Natural killer cell (primary cell): Measurements from ENCODE around the gene SUN5. TPM values are rescaled to one million over a fixed set of nuclear protein-coding genes. Genes with fewer than 3 reads are reported as not detected.
A peak's percentile ranks its signal among the peaks of the same experiment; 100 is the strongest.
"Not testable (repeated sequence)": the region's sequence is repeated elsewhere in the genome, so short reads cannot be mapped to it uniquely, and the experiment has no call there.

Experiments
- ATAC-seq, 3 donors: fragments of 150-1000 bp in 2 of 3; fragments of 200-7000 bp in 1 of 3; cut with Tn5 transposase; 1 replicate in 1 of 3; 2 replicates in 2 of 3; pipeline ENCODE4 v1.10.0; 2021; ENCODE audit warnings: mild to moderate bottlenecking in 2 of 3, moderate library complexity in 2 of 3
- DNase-seq, 2 donors: peaks; one replicate each; pipeline versions ENCODE4 v3.0.0 to v3.0.0-alpha.2; 2013 to 2021; ENCODE audit warnings: mixed read lengths in 1 of 2
- H3K27ac ChIP-seq: one replicate; pipeline ENCODE4 v1.5.1; 2013; ENCODE audit warnings: mild to moderate bottlenecking, low read length
- H3K27me3 ChIP-seq: one replicate; pipeline ENCODE4 v1.6.1; 2013; ENCODE audit warnings: low read length; ENCODE audit not compliant: control insufficient read depth, insufficient read depth
- H3K36me3 ChIP-seq: one replicate; pipeline ENCODE4 v1.6.1; 2013; ENCODE audit warnings: low read length; ENCODE audit not compliant: control insufficient read depth, insufficient read depth
- H3K4me1 ChIP-seq: one replicate; pipeline ENCODE4 v1.6.1; 2013; ENCODE audit warnings: low read length; ENCODE audit not compliant: control insufficient read depth, insufficient read depth
- H3K4me3 ChIP-seq: one replicate; pipeline ENCODE4 v1.5.1; 2013; ENCODE audit warnings: low read length
- H3K9me3 ChIP-seq: one replicate; pipeline ENCODE4 v1.6.1; 2013; ENCODE audit warnings: low read length; ENCODE audit not compliant: control insufficient read depth, insufficient read depth
- H3K27ac Mint-ChIP-seq, 2 donors: one replicate each; pipeline ENCODE4 v1.8.0; 2022; ENCODE audit warnings: mild to moderate bottlenecking in 2 of 2, mixed read lengths in 2 of 2, moderate library complexity in 1 of 2
- H3K27me3 Mint-ChIP-seq, 2 donors: one replicate each; pipeline ENCODE4 v1.8.0; 2022; ENCODE audit warnings: low read depth in 2 of 2, mixed read lengths in 2 of 2
- H3K36me3 Mint-ChIP-seq: one replicate; pipeline ENCODE4 v1.8.0; 2022; ENCODE audit warnings: mixed read lengths
- H3K4me1 Mint-ChIP-seq, 2 donors: one replicate each; pipeline ENCODE4 v1.8.0; 2022; ENCODE audit warnings: mixed read lengths in 2 of 2
- H3K4me3 Mint-ChIP-seq: one replicate; pipeline ENCODE4 v1.8.0; 2022; ENCODE audit warnings: mild to moderate bottlenecking, moderate library complexity, mixed read lengths
- H3K9me3 Mint-ChIP-seq, 2 donors: one replicate each; pipeline ENCODE4 v1.8.0; 2022; ENCODE audit warnings: mixed read lengths in 2 of 2
- WGBS: methylation state at CpG from one replicate; pipeline ENCODE4 v1.1.7; 2013; ENCODE audit warnings: missing lambda C conversion rate; ENCODE audit not compliant: insufficient coverage; 5-methylcytosine and 5-hydroxymethylcytosine counted together
- intact Hi-C: fragments of 100-400 bp; cut with micrococcal nuclease; formaldehyde crosslinking; loops from one replicate; pipeline ENCODE4 v1.14.2; 2022
- total RNA-seq, 4 donors: library from RNA; stranded (reverse); fragments of 120-200 nt in 1 of 4; gene quantifications; one replicate each; pipeline versions ENCODE4 v1.2.3 to v1.2.4, GENCODE V29; 2013 to 2022
- TF ChIP-seq, protein P1 (sequence below): fragments of 200-600 bp; IDR thresholded peaks from one replicate; pipeline ENCODE4 v1.8.0; 2022; ENCODE audit warnings: antibody characterized with exemption

Gene SUN5
- total RNA-seq, 3 donors from 2014 or later (not counting 1 experiment from before 2014, with no cell fraction given): not detected

DNA sequence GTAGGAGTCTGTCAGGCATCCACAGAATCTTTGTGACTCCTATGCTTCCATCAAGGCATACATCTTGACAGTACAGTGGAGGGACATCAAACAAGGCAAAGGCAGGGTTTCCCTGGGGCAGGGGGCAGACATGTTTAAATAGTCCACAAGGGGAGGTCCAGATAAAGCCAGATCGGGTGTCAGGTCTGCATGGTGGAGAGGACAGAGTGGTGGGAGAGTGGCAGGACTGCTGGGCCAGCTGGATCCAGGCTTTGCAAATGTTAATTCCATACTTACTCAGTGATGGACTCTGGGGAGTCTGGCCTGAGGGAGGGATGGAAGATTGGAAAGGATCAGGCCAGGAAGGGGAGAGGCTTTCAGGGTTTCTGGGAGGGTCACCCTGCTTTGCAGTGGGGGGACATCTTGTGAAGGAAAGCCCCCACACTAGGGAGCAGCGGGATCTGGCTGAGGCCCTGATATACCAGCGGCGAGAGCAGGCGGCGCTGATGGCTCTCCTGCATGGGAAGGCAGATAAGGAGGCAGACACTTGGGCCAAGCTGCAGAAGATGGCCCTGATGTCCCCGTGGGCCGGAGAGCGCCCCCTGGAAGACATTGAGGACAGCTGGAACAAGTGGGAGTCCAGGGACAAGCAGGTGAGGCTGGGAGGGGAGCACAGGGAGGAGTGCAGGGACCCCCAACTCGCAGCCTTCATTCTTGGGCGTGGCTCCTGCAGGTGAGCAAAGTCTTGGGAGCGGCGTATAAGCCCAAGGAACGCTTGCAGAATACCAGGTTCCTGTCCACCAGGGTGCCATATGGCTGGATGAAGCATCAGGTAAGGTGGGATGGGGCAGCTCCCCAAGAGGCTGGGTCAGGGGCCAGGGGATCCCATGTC, 44.6 kb downstream of the SUN5 start:
- Histone ChIP-seq H3K4me1 (no peaks in the 10 kb centered on the region), H3K9me3 (peaks cover 7% of the 10 kb centered on the region), H3K27ac (no peak overlapping the region), H3K4me3 (no peak overlapping the region), H3K27me3 (no peaks in the 10 kb centered on the region), H3K36me3 (no peaks in the 10 kb centered on the region)
- ATAC-seq (peak in 1 of 3 donors; percentile 11), DNase-seq (no peak)
- H3K36me3 Mint-ChIP-seq: peaks cover 14% of the 10 kb centered on the region
- peaks cover 4 to 7% of the 10 kb centered on the region in 2 donors for H3K27me3 Mint-ChIP-seq
- TF ChIP-seq, protein P1, sequence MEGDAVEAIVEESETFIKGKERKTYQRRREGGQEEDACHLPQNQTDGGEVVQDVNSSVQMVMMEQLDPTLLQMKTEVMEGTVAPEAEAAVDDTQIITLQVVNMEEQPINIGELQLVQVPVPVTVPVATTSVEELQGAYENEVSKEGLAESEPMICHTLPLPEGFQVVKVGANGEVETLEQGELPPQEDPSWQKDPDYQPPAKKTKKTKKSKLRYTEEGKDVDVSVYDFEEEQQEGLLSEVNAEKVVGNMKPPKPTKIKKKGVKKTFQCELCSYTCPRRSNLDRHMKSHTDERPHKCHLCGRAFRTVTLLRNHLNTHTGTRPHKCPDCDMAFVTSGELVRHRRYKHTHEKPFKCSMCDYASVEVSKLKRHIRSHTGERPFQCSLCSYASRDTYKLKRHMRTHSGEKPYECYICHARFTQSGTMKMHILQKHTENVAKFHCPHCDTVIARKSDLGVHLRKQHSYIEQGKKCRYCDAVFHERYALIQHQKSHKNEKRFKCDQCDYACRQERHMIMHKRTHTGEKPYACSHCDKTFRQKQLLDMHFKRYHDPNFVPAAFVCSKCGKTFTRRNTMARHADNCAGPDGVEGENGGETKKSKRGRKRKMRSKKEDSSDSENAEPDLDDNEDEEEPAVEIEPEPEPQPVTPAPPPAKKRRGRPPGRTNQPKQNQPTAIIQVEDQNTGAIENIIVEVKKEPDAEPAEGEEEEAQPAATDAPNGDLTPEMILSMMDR: no peak
- intact Hi-C loops: no loop called here
- H3K4me1 Mint-ChIP-seq: peaks cover 0 to 3% of the 10 kb centered on the region in 2 donors
- 93% methylated on average over 14 of the region's 14 CpGs for WGBS
- peaks cover 4 to 10% of the 10 kb centered on the region in 2 donors for H3K9me3 Mint-ChIP-seq
- H3K4me3 Mint-ChIP-seq: no peak overlapping the region
- H3K27ac Mint-ChIP-seq: no peak overlapping the region

- TF ChIP-seq, protein P1: no peak
- peaks cover 14% of the 10 kb centered on the region for H3K36me3 Mint-ChIP-seq
Measured at GRCh38 chr20:32958574-32958973, 45.7 kb downstream of the SUN5 start.

GRCh38 chr20:32957459-32957858, 46.8 kb downstream of the SUN5 start:
- Histone ChIP-seq H3K4me3 (no peak overlapping the region), H3K36me3 (no peaks in the 10 kb centered on the region), H3K27me3 (no peaks in the 10 kb centered on the region), H3K27ac (no peak overlapping the region), H3K9me3 (peaks cover 7% of the 10 kb centered on the region), H3K4me1 (no peaks in the 10 kb centered on the region)
- H3K4me3 Mint-ChIP-seq: no peak overlapping the region
- H3K27ac Mint-ChIP-seq: no peak overlapping the region
- peaks cover 0 to 3% of the 10 kb centered on the region in 2 donors for H3K4me1 Mint-ChIP-seq
- 93% methylated on average over 5 of the region's 5 CpGs for WGBS
- TF ChIP-seq, protein P1: no peak
- H3K9me3 Mint-ChIP-seq: peaks cover 4 to 10% of the 10 kb centered on the region in 2 donors
- peaks cover 14% of the 10 kb centered on the region for H3K36me3 Mint-ChIP-seq
- ATAC-seq (no peak), DNase-seq (no peak)
- intact Hi-C loops: no loop called here
- H3K27me3 Mint-ChIP-seq: peaks cover 7 to 9% of the 10 kb centered on the region in 2 donors

More at GRCh38 chr20:32958574-32958973, 45.7 kb downstream of the SUN5 start:
- no peaks in the 10 kb centered on the region for H3K36me3 ChIP-seq
- H3K27ac ChIP-seq: no peak overlapping the region
- peaks cover 4 to 10% of the 10 kb centered on the region in 2 donors for H3K9me3 Mint-ChIP-seq
- peaks cover 0 to 3% of the 10 kb centered on the region in 2 donors for H3K4me1 Mint-ChIP-seq
- peaks cover 7% of the 10 kb centered on the region for H3K9me3 ChIP-seq
- no peak overlapping the region for H3K27ac Mint-ChIP-seq
- intact Hi-C loops: no loop called here
- H3K27me3 ChIP-seq: no peaks in the 10 kb centered on the region
- H3K4me3 ChIP-seq: no peak overlapping the region
- peaks cover 4 to 7% of the 10 kb centered on the region in 2 donors for H3K27me3 Mint-ChIP-seq
- ATAC-seq (no peak), DNase-seq (no peak)
- no peak overlapping the region for H3K4me3 Mint-ChIP-seq
- H3K4me1 ChIP-seq: no peaks in the 10 kb centered on the region

DNA sequence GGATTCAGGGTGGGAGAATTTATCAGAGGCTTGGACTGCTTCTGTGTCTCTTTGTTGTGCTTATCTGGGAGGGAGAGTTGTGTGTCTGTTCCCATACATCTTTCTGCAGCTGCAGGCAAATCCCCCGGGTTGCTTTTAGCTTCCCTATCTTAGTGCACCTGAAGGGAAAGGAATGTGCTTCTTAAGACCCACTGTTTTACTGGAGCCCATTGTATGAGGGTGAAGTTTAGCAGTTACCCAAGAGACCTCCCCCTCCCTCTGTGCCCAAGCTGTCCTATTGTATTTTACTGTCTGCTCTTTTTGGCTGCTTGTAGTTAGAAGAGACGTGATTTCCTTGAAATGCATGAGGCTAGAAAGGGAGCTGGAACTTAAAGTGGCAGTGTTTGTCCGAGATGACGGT, 53.7 kb downstream of the SUN5 start:
- WGBS: 58% methylated on average over 3 of the region's 4 CpGs
- peaks cover 8 to 20% of the 10 kb centered on the region in 2 donors for H3K27me3 Mint-ChIP-seq
- H3K36me3 ChIP-seq, DNase-seq, H3K9me3 Mint-ChIP-seq, H3K27ac Mint-ChIP-seq, H3K4me3 Mint-ChIP-seq, ATAC-seq, H3K9me3 ChIP-seq, H3K27me3 ChIP-seq, H3K36me3 Mint-ChIP-seq, H3K4me3 ChIP-seq, H3K27ac ChIP-seq, H3K4me1 ChIP-seq, H3K4me1 Mint-ChIP-seq, intact Hi-C loops: not testable (repeated sequence)
